ENCODE data around the gene KRTAP3-3.

GRCh38 chr17:41003926-41004325 lies 10.0 kb upstream of the KRTAP3-3 start:
- TF ChIP-seq POLR2A (IDR thresholded peaks at IDR 0.05; ENCODE audit: low read depth, low read length) = no peak
- TF ChIP-seq POLR2AphosphoS5 (IDR thresholded peaks at IDR 0.05; ENCODE audit: low read depth, low read length) = no peak
